H1 (cell line): Measurements from ENCODE around the gene DPP10. TPM values are rescaled to one million over a fixed set of nuclear protein-coding genes. Genes with fewer than 3 reads are reported as not detected.

ENCODE experiments used
- CTCF ChIA-PET: fragments of 300-600 bp; sonication (Branson Sonifier 250); formaldehyde crosslinking; loops from one replicate; lab custom pipeline; 2021; ENCODE audit not compliant: partially characterized antibody; lab: Charles Lee
- POLR2A ChIA-PET: fragments of 300-600 bp; sonication (Branson Sonifier 250); formaldehyde crosslinking; loops from one replicate; lab custom pipeline; 2021; ENCODE audit warnings: inconsistent platforms; ENCODE audit not compliant: partially characterized antibody; lab: Charles Lee
- DNase-seq, 2 experiments: peaks; one replicate each; pipeline versions ENCODE4 v3.0.0 to v3.0.0-alpha.2; 2010 to 2022; ENCODE audit warnings: low spot score in 2 of 2, low read depth in 1 of 2, mixed read lengths in 1 of 2
- FAIRE-seq: peaks from 2 replicates; lab custom pipeline; 2011; peaks lifted over from hg19 to GRCh38; lab: Jason Lieb, UNC
- H2AFZ ChIP-seq: 2 replicates; pipeline ENCODE4 v1.8.1; 2012; ENCODE audit warnings: low read length, inconsistent platforms
- H2AK5ac ChIP-seq: 2 replicates; pipeline ENCODE4 v1.6.1; 2013; ENCODE audit warnings: low read depth, low read length
- H2BK120ac ChIP-seq: replicated peaks from 2 replicates; pipeline ENCODE3; 2013; ENCODE audit warnings: low read depth, low read length, inconsistent platforms
- H2BK12ac ChIP-seq: 2 replicates; pipeline ENCODE4 v1.6.1; 2013; ENCODE audit warnings: low read depth, low read length
- H2BK15ac ChIP-seq: 2 replicates; pipeline ENCODE4 v1.6.1; 2013; ENCODE audit warnings: low read length
- H2BK20ac ChIP-seq: 2 replicates; pipeline ENCODE4 v1.6.1; 2013; ENCODE audit warnings: low read length
- H2BK5ac ChIP-seq: 2 replicates; pipeline ENCODE4 v1.6.1; 2013; ENCODE audit warnings: low read depth, low read length
- H3K14ac ChIP-seq: 2 replicates; pipeline ENCODE4 v1.6.1; 2013; ENCODE audit warnings: inconsistent platforms; ENCODE audit not compliant: insufficient read length
- H3K18ac ChIP-seq: 2 replicates; pipeline ENCODE4 v1.6.1; 2013; ENCODE audit warnings: low read length; ENCODE audit errors: extremely low read depth
- H3K23ac ChIP-seq: 2 replicates; pipeline ENCODE4 v1.6.1; 2013; ENCODE audit warnings: inconsistent platforms; ENCODE audit not compliant: insufficient read length
- H3K23me2 ChIP-seq: 2 replicates; pipeline ENCODE4 v1.6.1; 2013; ENCODE audit warnings: low read depth, low read length
- H3K27ac ChIP-seq: 2 replicates; pipeline ENCODE4 v1.6.1; 2011; ENCODE audit warnings: low read depth, low read length, inconsistent platforms
- H3K27me3 ChIP-seq, 4 experiments: replicated peaks in 1 of 4; 1 replicate in 1 of 4; 2 replicates in 3 of 4; pipeline versions ENCODE4 v1.6.1 to v1.8.1; 2011 to 2013; ENCODE audit warnings: low read length in 3 of 4, mild to moderate bottlenecking in 3 of 4, inconsistent platforms in 2 of 4, mixed read lengths in 2 of 4, moderate library complexity in 1 of 4; ENCODE audit not compliant: control insufficient read depth in 3 of 4, insufficient read depth in 3 of 4; ENCODE audit errors: extremely low read depth in 1 of 4
- H3K36me3 ChIP-seq, 4 experiments: 2 replicates each; pipeline versions ENCODE4 v1.6.1 to v1.8.1; 2011 to 2013; ENCODE audit warnings: mild to moderate bottlenecking in 4 of 4, low read length in 3 of 4, moderate library complexity in 2 of 4, control low read depth in 1 of 4, inconsistent platforms in 1 of 4; ENCODE audit not compliant: insufficient read depth in 4 of 4, control insufficient read depth in 2 of 4
- H3K4ac ChIP-seq: replicated peaks from 2 replicates; pipeline ENCODE3; 2013; ENCODE audit warnings: low read length, low read depth, mixed read lengths, inconsistent platforms; ENCODE audit not compliant: insufficient read length
- H3K4me1 ChIP-seq, 4 experiments: replicated peaks in 1 of 4; 1 replicate in 1 of 4; 2 replicates in 3 of 4; pipeline versions ENCODE4 v1.6.1 to v1.8.1; 2011 to 2013; ENCODE audit warnings: low read length in 3 of 4, inconsistent platforms in 2 of 4, mixed read lengths in 1 of 4; ENCODE audit not compliant: insufficient read depth in 4 of 4, control insufficient read depth in 3 of 4
- H3K4me2 ChIP-seq, 2 experiments: 2 replicates each; pipeline versions ENCODE4 v1.6.1 to v1.8.1; 2011 to 2013; ENCODE audit warnings: low read depth in 2 of 2, low read length in 2 of 2, control low read depth in 1 of 2, inconsistent platforms in 1 of 2, mild to moderate bottlenecking in 1 of 2; ENCODE audit not compliant: insufficient read depth in 1 of 2
- H3K4me3 ChIP-seq, 4 experiments: fragments of 200-600, 300-600 bp in 1 of 4; sonication (generic), shearing (Covaris generic), sonication (Bioruptor Twin) in 1 of 4; 2 replicates each; pipeline versions ENCODE4 v1.5.1 to v1.8.1; 2011 to 2016; ENCODE audit warnings: low read length in 4 of 4, low read depth in 3 of 4, control low read depth in 2 of 4, inconsistent platforms in 2 of 4, mild to moderate bottlenecking in 2 of 4, mixed read lengths in 1 of 4, moderate library complexity in 1 of 4; ENCODE audit not compliant: insufficient read depth in 2 of 4; ENCODE audit errors: extremely low read depth in 1 of 4
- H3K56ac ChIP-seq: replicated peaks from 2 replicates; pipeline ENCODE3; 2013; ENCODE audit warnings: low read depth, mild to moderate bottlenecking, mixed read lengths, low read length, inconsistent platforms; ENCODE audit not compliant: insufficient read length
- H3K79me1 ChIP-seq: 2 replicates; pipeline ENCODE4 v1.6.1; 2013; ENCODE audit warnings: low read depth, low read length, control low read depth
- H3K79me2 ChIP-seq, 2 experiments: 2 replicates each; pipeline versions ENCODE4 v1.6.1 to v1.8.1; 2012 to 2013; ENCODE audit warnings: low read length in 2 of 2, mild to moderate bottlenecking in 2 of 2, inconsistent platforms in 1 of 2; ENCODE audit not compliant: insufficient read depth in 2 of 2, control insufficient read depth in 1 of 2
- H3K9ac ChIP-seq, 4 experiments: replicated peaks in 1 of 4; 1 replicate in 1 of 4; 2 replicates in 3 of 4; pipeline versions ENCODE4 v1.6.1 to v1.8.1; 2011 to 2013; ENCODE audit warnings: low read depth in 3 of 4, low read length in 3 of 4, control low read depth in 2 of 4, mild to moderate bottlenecking in 2 of 4, moderate library complexity in 2 of 4, inconsistent platforms in 1 of 4; ENCODE audit errors: extremely low read depth in 1 of 4
- H3K9me3 ChIP-seq, 2 experiments: 2 replicates each; pipeline versions ENCODE4 v1.6.1 to v1.8.1; 2012 to 2013; ENCODE audit warnings: mild to moderate bottlenecking in 2 of 2, moderate library complexity in 2 of 2, control low read depth in 1 of 2, inconsistent platforms in 1 of 2, low read depth in 1 of 2, low read length in 1 of 2, mixed read lengths in 1 of 2; ENCODE audit not compliant: insufficient read depth in 2 of 2
- H4K20me1 ChIP-seq, 2 experiments: replicated peaks in 1 of 2; 2 replicates each; pipeline versions ENCODE3 to v1.8.1; 2011 to 2013; ENCODE audit warnings: inconsistent platforms in 2 of 2, low read length in 2 of 2, mild to moderate bottlenecking in 1 of 2; ENCODE audit not compliant: insufficient read depth in 2 of 2, control insufficient read depth in 1 of 2
- H4K5ac ChIP-seq: 2 replicates; pipeline ENCODE4 v1.6.1; 2013; ENCODE audit warnings: low read length, low read depth, mixed read lengths, inconsistent platforms; ENCODE audit not compliant: insufficient read length
- H4K8ac ChIP-seq: 2 replicates; pipeline ENCODE4 v1.8.0; 2013; ENCODE audit warnings: mild to moderate bottlenecking, moderate library complexity, low read length, inconsistent platforms; ENCODE audit not compliant: insufficient read depth; ENCODE audit errors: extremely low read depth
- H4K91ac ChIP-seq: replicated peaks from 2 replicates; pipeline ENCODE3; 2013; ENCODE audit warnings: low read length, mixed read lengths, inconsistent platforms; ENCODE audit not compliant: insufficient read length
- BCL11A ChIP-seq, 2 experiments: IDR thresholded peaks; one replicate each; pipeline ENCODE4 v1.6.1; 2011; ENCODE audit warnings: low read depth in 2 of 2, low read length in 2 of 2, mild to moderate bottlenecking in 2 of 2
- CBX8 ChIP-seq: fragments of 300-800, 300-1000 bp; sonication (generic); IDR thresholded peaks from 2 replicates; pipeline ENCODE4 v1.7.1; 2016; ENCODE audit warnings: low read depth, low read length, borderline replicate concordance
- FOSL1 ChIP-seq: IDR thresholded peaks from 2 replicates; pipeline ENCODE4 v1.6.1; 2011; ENCODE audit warnings: mild to moderate bottlenecking, low read depth, low read length, moderate library complexity; ENCODE audit not compliant: insufficient read depth
- KDM1A ChIP-seq: fragments of 200-600, 300-600 bp; sonication (generic); IDR thresholded peaks from 2 replicates; pipeline ENCODE4 v1.7.1; 2016; ENCODE audit warnings: mild to moderate bottlenecking, low read length, borderline replicate concordance
- KDM4A ChIP-seq: IDR thresholded peaks from one replicate; pipeline ENCODE4 v1.7.1; 2012; ENCODE audit warnings: low read depth, mild to moderate bottlenecking, moderate library complexity, low read length, inconsistent platforms; ENCODE audit not compliant: severe bottlenecking
- MAFK ChIP-seq: IDR thresholded peaks from 2 replicates; pipeline ENCODE4 v1.6.1; 2012; ENCODE audit warnings: low read depth, mild to moderate bottlenecking, improper control_type of control experiment, low read length
- NANOG ChIP-seq: IDR thresholded peaks from 2 replicates; pipeline ENCODE4 v1.6.1; 2011; ENCODE audit warnings: low read length, low read depth, mild to moderate bottlenecking, inconsistent platforms; ENCODE audit not compliant: insufficient read depth, poor library complexity, severe bottlenecking
- POU5F1 ChIP-seq: IDR thresholded peaks from 2 replicates; pipeline ENCODE4 v1.6.1; 2011; ENCODE audit warnings: low read depth, mild to moderate bottlenecking, low read length, moderate library complexity
- RBBP5 ChIP-seq: IDR thresholded peaks from 2 replicates; pipeline ENCODE4 v1.7.1; 2012; ENCODE audit warnings: low read depth, mild to moderate bottlenecking, inconsistent platforms, low read length, moderate library complexity, borderline replicate concordance
- RNF2 ChIP-seq: fragments of 200-900, 300-1000 bp; sonication (generic); IDR thresholded peaks from 2 replicates; pipeline ENCODE4 v1.7.1; 2016; ENCODE audit warnings: borderline replicate concordance, low read depth, mild to moderate bottlenecking, antibody characterized with exemption, low read length; ENCODE audit not compliant: poor library complexity, severe bottlenecking; ENCODE audit errors: missing control alignments
- SIN3A ChIP-seq, 2 experiments: IDR thresholded peaks in 1 of 2; conservative IDR thresholded peaks in 1 of 2; 2 replicates each; pipeline ENCODE4 v1.6.1; 2011 to 2012; ENCODE audit warnings: low read length in 2 of 2, improper control_type of control experiment in 1 of 2, low read depth in 1 of 2, mild to moderate bottlenecking in 1 of 2
- SIX5 ChIP-seq: IDR thresholded peaks from 2 replicates; pipeline ENCODE4 v1.6.1; 2011; ENCODE audit warnings: mild to moderate bottlenecking, low read depth, low read length
- SP1 ChIP-seq: IDR thresholded peaks from 2 replicates; pipeline ENCODE4 v1.6.1; 2011; ENCODE audit warnings: low read depth, low read length
- TCF12 ChIP-seq: IDR thresholded peaks from 2 replicates; pipeline ENCODE4 v1.6.1; 2011; ENCODE audit warnings: low read depth, mild to moderate bottlenecking, low read length
- YY1 ChIP-seq: IDR thresholded peaks from 2 replicates; pipeline ENCODE4 v1.6.1; 2011; ENCODE audit warnings: low read depth, mild to moderate bottlenecking, low read length
- WGBS, 2 experiments: shearing (Covaris generic) in 1 of 2; methylation state at CpG; one replicate each; pipeline versions ENCODE4 v1.1.6 to v1.1.7; 2013 to 2015; ENCODE audit warnings: low lambda C conversion rate in 2 of 2, mixed read lengths in 2 of 2, inconsistent platforms in 1 of 2, low coverage in 1 of 2, missing lambda C conversion rate in 1 of 2; ENCODE audit not compliant: insufficient replicate concordance in 2 of 2, insufficient coverage in 1 of 2, insufficient read length in 1 of 2; ENCODE audit errors: extremely low coverage in 1 of 2, missing lambda C conversion rate in 1 of 2; 5-methylcytosine and 5-hydroxymethylcytosine counted together
- polyA plus RNA-seq, 7 experiments: library from polyadenylated mRNA; depleted of rRNA in 3 of 7; stranded (reverse) in 5 of 7; unstranded in 2 of 7; fragments of >200 nt in 5 of 7; fragments of 200-250 nt in 2 of 7; gene quantifications; 1 replicate in 5 of 7; 2 replicates in 1 of 7; 4 replicates in 1 of 7; pipeline versions ENCODE4 v1.2.1 to v1.2.3, GENCODE V29; 2011 to 2013; ENCODE audit warnings: missing spikeins in 2 of 7, mixed read lengths in 2 of 7
- total RNA-seq: library from RNA; stranded (reverse); fragmentation: NEBNext Ultra II Directional; extraction: Animal tissue kit (Norgen Biotek cat#: 25700); gene quantifications from 2 replicates; pipeline ENCODE4 v1.2.1, GENCODE V29; 2021

Gene DPP10
- total and polyA plus RNA-seq, 2 of the 8 experiments (the other 6 are each of a cell fraction or from before 2014, with no cell fraction given) = 3.3 to 7.2 TPM

DNA sequence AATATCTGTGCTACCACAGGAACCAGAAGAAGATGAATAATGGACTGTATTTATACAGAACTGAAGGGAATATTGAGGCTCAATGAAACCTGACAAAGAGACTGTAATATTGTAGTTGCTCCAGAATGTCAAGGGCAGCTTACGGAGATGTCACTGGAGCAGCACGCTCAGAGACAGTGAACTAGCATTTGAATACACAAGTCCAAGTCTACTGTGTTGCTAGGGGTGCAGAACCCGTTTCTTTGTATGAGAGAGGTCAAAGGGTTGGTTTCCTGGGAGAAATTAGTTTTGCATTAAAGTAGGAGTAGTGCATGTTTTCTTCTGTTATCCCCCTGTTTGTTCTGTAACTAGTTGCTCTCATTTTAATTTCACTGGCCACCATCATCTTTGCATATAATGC lies 1399.9 kb downstream of the DPP10 start:
- Histone ChIP-seq H3K4me3 (no peak overlapping the region), H3K23ac (no peak overlapping the region), H3K79me1 (no peaks in the 10 kb centered on the region), H2AFZ (no peak overlapping the region), H4K5ac (no peak overlapping the region), H3K9ac (no peak overlapping the region), H3K4me1 (no peaks in the 10 kb centered on the region), H3K18ac (no peak overlapping the region), H3K36me3 (no peaks in the 10 kb centered on the region), H2BK15ac (no peak overlapping the region), H3K4ac (no peak overlapping the region), H3K9me3 (no peaks in the 10 kb centered on the region), H2BK12ac (no peak overlapping the region), H3K4me2 (no peak overlapping the region), H2AK5ac (no peak overlapping the region), H2BK20ac (no peak overlapping the region), H3K27me3 (no peaks in the 10 kb centered on the region), H2BK5ac (no peak overlapping the region), H4K8ac (no peak overlapping the region), H3K27ac (no peak overlapping the region), H3K14ac (no peak overlapping the region), H3K23me2 (no peaks in the 10 kb centered on the region), H3K56ac (no peak overlapping the region), H4K91ac (no peak overlapping the region), H3K79me2 (no peaks in the 10 kb centered on the region), H4K20me1 (no peaks in the 10 kb centered on the region), H2BK120ac (no peak overlapping the region)
- WGBS, 2 experiments = 90% methylated on average over 3 of the region's 3 CpGs; no CpG with 5 or more reads in 1 of the 2 experiments
- FAIRE-seq (no peak), DNase-seq (no peak)
- CTCF ChIA-PET = interaction anchor here (0.8 kb wide), 1 partner anchor 19 kb away, joined by 3 read pairs; no protein-coding TSS in a partner anchor
- POLR2A ChIA-PET = no interaction called here
- TF ChIP-seq YY1 (no peak), RNF2 (no peak), FOSL1 (no peak), CBX8 (no peak), KDM1A (no peak), SP1 (no peak), BCL11A (IDR thresholded peaks at IDR 0.05; ENCODE audit: low read depth in 2 of 2, low read length in 2 of 2) (no peak), NANOG (no peak), SIX5 (no peak), KDM4A (no peak), MAFK (no peak), SIN3A (conservative IDR thresholded peaks at IDR 0.05 in 1 of 2, IDR thresholded peaks at IDR 0.05 in 1 of 2; ENCODE audit: low read depth in 1 of 2, low read length in 2 of 2) (no peak), RBBP5 (no peak), POU5F1 (no peak), TCF12 (no peak)
